ENCODE results near the gene RPS6KA6. TPM values are rescaled to one million over a fixed set of nuclear protein-coding genes. Genes with fewer than 3 reads are reported as not detected.
A peak's percentile ranks its signal among the peaks of the same experiment; 100 is the strongest.

RPS6KA6 gene
- total and polyA plus RNA-seq, 2 of the 13 experiments (the other 11 are each of a cell fraction or from before 2014, with no cell fraction given): not detected

- 0% methylated on average over 1 of the region's 1 CpG for WGBS (ENCODE audit: low lambda C conversion rate)
- Histone ChIP-seq H3K36me3 (replicated peaks in 1 of 2; ENCODE audit: control insufficient read depth in 1 of 2, insufficient read depth in 2 of 2, low read length in 2 of 2) (no peaks in the 10 kb centered on the region), H3K4me2 (ENCODE audit: low read depth, low read length) (no peak overlapping the region), H3K9ac (ENCODE audit: insufficient read depth, low read depth, low read length) (no peak overlapping the region), H2AFZ (ENCODE audit: low read length) (no peak overlapping the region), H3K79me2 (ENCODE audit: insufficient read depth, low read length) (no peaks in the 10 kb centered on the region), H3K9me3 (ENCODE audit: low read length) (no peaks in the 10 kb centered on the region), H3K27me3 (ENCODE audit: control insufficient read depth in 1 of 2, insufficient read depth in 2 of 2, low read length in 2 of 2) (no peaks in the 10 kb centered on the region), H3K4me1 (ENCODE audit: insufficient read depth, low read length) (no peaks in the 10 kb centered on the region), H4K20me1 (ENCODE audit: insufficient read depth, low read length) (no peaks in the 10 kb centered on the region), H3K4me3 (replicated peaks in 1 of 3; ENCODE audit: insufficient read depth in 1 of 3, low read depth in 2 of 3, low read length in 3 of 3) (no peak overlapping the region), H3K27ac (ENCODE audit: extremely low read length, insufficient read depth, low read length) (no peak overlapping the region)
- POLR2A ChIA-PET: no interaction called here
- CTCF ChIA-PET (ENCODE audit: low intra/inter-chr PET ratio, low total read pairs): no interaction called here
- no TSS peak for BruUV-seq (replicated peaks)
- intact Hi-C loops (cut with micrococcal nuclease; ENCODE audit: unreplicated experiment) (no loop called here), in situ Hi-C loops (cut with HindIII; ENCODE audit: extremely low pct_ligation_motif_present, low pct_unique_long_range_greater_than_20kb) (no loop called here)
- ATAC-seq (no peak), FAIRE-seq (no peak), DNase-seq (ENCODE audit: low spot score) (no peak)
- TF ChIP-seq PRMT3 (CRISPR knock-in tag; IDR thresholded peaks at IDR 0.05; ENCODE audit: borderline replicate concordance, low read depth) (no peak), REST (IDR thresholded peaks at IDR 0.05; ENCODE audit: borderline replicate concordance in 1 of 2, low read depth in 1 of 2, low read length in 2 of 2) (peak in 1 of 2 experiments; percentile 57; a peak in 1 of 4 replicates)
Observed at GRCh38 chrX:84192006-84192405, 4.0 kb upstream of the RPS6KA6 start.

GRCh38 chrX:84189125-84189524 lies 1.1 kb upstream of the RPS6KA6 start:
- intact Hi-C loops (cut with micrococcal nuclease; ENCODE audit: unreplicated experiment): no loop called here
- H3K4me2 ChIP-seq (ENCODE audit: low read depth, low read length): no peak overlapping the region
- in situ Hi-C loops (cut with HindIII; ENCODE audit: extremely low pct_ligation_motif_present, low pct_unique_long_range_greater_than_20kb): no loop called here
- H3K36me3 ChIP-seq (replicated peaks in 1 of 2; ENCODE audit: control insufficient read depth in 1 of 2, insufficient read depth in 2 of 2, low read length in 2 of 2): no peaks in the 10 kb centered on the region
- H3K4me1 ChIP-seq (ENCODE audit: insufficient read depth, low read length): no peaks in the 10 kb centered on the region
- H3K9ac ChIP-seq (ENCODE audit: insufficient read depth, low read depth, low read length): no peak overlapping the region
- no peak for DNase-seq (ENCODE audit: low spot score)
- no TSS peak for BruUV-seq (replicated peaks)
- H3K9me3 ChIP-seq (ENCODE audit: low read length): no peaks in the 10 kb centered on the region
- no peaks in the 10 kb centered on the region for H3K79me2 ChIP-seq (ENCODE audit: insufficient read depth, low read length)
- 10% methylated on average over 6 of the region's 6 CpGs for WGBS (ENCODE audit: low lambda C conversion rate)
- no peak for FAIRE-seq
- CTCF ChIA-PET (ENCODE audit: low intra/inter-chr PET ratio, low total read pairs): no interaction called here
- no peak overlapping the region for H2AFZ ChIP-seq (ENCODE audit: low read length)
- no peak for ATAC-seq
- H3K4me3 ChIP-seq (replicated peaks in 1 of 3; ENCODE audit: insufficient read depth in 1 of 3, low read depth in 2 of 3, low read length in 3 of 3): no peak overlapping the region
- no peaks in the 10 kb centered on the region for H4K20me1 ChIP-seq (ENCODE audit: insufficient read depth, low read length)
- H3K27me3 ChIP-seq (ENCODE audit: control insufficient read depth in 1 of 2, insufficient read depth in 2 of 2, low read length in 2 of 2): no peaks in the 10 kb centered on the region
- H3K27ac ChIP-seq (ENCODE audit: extremely low read length, insufficient read depth, low read length): no peak overlapping the region
- POLR2A ChIA-PET: no interaction called here
- TF ChIP-seq ZNF766 (CRISPR knock-in tag; IDR thresholded peaks at IDR 0.05; ENCODE audit: borderline replicate concordance) (no peak), RXRB (CRISPR knock-in tag; IDR thresholded peaks at IDR 0.05; ENCODE audit: borderline replicate concordance) (no peak), PAF1 (CRISPR knock-in tag; IDR thresholded peaks at IDR 0.05) (no peak), ZNF232 (CRISPR knock-in tag; IDR thresholded peaks at IDR 0.05; ENCODE audit: borderline replicate concordance) (no peak), XRCC5 (optimal IDR thresholded peaks at IDR 0.05; ENCODE audit: low read length) (no peak), BRCA1 (CRISPR knock-in tag; IDR thresholded peaks at IDR 0.05) (no peak), ZNF577 (CRISPR knock-in tag; IDR thresholded peaks at IDR 0.05; ENCODE audit: borderline replicate concordance, low read depth) (no peak), TFDP2 (CRISPR knock-in tag; IDR thresholded peaks at IDR 0.05) (no peak), REST (IDR thresholded peaks at IDR 0.05; ENCODE audit: borderline replicate concordance in 1 of 2, low read depth in 1 of 2, low read length in 2 of 2) (no peak)
